22Rv1 (cell line): Measurements from ENCODE around the gene FBN2.
A peak's percentile ranks its signal among the peaks of the same experiment; 100 is the strongest.

Experiments
- H3K27ac ChIP-seq: fragments of 450-650 bp; 2 replicates; pipeline ENCODE4 v1.5.1; 2017
- ZFX ChIP-seq: fragments of 450-650 bp; IDR thresholded peaks from 2 replicates; pipeline ENCODE4 v1.6.1; 2017; ENCODE audit warnings: antibody characterized with exemption, borderline replicate concordance
- TF ChIP-seq, protein P1 (sequence below): fragments of 450-650 bp; IDR thresholded peaks from 2 replicates; pipeline ENCODE4 v1.5.1; 2017; ENCODE audit warnings: mild to moderate bottlenecking

Gene FBN2

DNA sequence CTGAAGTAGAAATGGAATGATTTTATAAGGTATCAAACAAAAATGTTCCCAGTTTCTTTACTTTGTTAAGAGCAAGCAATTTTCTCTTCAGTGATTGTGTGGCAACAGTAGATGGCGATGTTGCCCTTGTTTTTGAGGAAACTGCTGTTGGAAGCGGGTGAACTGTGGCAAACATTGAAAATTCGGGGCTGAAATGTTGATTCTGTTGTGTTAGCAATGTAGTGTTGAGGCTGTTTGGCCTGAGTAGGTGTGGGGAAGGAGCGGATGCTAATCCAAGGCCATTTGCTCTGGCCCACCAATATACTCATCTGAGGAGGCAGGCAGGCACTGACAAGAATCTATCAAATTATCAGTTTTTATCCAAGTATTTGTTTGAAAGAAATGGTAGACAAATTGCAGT, 324.7 kb downstream of the FBN2 start:
- no peak for TF ChIP-seq ZFX
- TF ChIP-seq, protein P1, sequence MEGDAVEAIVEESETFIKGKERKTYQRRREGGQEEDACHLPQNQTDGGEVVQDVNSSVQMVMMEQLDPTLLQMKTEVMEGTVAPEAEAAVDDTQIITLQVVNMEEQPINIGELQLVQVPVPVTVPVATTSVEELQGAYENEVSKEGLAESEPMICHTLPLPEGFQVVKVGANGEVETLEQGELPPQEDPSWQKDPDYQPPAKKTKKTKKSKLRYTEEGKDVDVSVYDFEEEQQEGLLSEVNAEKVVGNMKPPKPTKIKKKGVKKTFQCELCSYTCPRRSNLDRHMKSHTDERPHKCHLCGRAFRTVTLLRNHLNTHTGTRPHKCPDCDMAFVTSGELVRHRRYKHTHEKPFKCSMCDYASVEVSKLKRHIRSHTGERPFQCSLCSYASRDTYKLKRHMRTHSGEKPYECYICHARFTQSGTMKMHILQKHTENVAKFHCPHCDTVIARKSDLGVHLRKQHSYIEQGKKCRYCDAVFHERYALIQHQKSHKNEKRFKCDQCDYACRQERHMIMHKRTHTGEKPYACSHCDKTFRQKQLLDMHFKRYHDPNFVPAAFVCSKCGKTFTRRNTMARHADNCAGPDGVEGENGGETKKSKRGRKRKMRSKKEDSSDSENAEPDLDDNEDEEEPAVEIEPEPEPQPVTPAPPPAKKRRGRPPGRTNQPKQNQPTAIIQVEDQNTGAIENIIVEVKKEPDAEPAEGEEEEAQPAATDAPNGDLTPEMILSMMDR = peak; percentile 76
- H3K27ac ChIP-seq = no peak overlapping the region

DNA sequence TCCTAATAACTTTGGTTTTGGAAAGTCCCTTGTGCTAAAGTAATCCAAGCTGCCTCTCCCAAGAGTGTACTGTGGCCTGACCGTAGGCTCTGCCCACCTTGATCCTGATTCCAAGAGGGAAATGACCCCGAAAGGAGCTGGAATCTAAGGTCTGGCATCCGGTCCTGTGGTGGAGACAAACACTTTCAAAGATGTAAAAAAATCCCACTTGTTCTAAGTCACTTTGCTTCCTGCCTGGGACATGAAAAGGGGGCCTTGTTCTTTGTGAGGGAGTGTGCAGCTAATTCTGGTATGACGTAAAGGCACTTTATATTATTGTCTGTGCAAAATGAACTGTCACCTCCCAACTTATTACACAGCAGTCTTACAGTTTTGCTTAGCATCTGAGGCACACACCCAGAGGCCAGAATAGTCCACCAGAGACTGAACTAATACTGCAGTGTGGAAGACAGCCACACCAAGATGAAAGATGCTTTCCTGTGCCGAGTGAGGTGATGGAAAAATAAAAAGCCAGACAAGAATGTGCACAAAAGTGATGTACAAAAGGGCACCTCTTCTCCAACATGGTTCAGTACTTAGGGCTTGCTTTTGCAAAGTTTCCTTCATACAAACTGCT, 325.7 kb downstream of the FBN2 start:
- no peak for TF ChIP-seq ZFX
- TF ChIP-seq, protein P1 = no peak
- H3K27ac ChIP-seq = no peak overlapping the region

DNA sequence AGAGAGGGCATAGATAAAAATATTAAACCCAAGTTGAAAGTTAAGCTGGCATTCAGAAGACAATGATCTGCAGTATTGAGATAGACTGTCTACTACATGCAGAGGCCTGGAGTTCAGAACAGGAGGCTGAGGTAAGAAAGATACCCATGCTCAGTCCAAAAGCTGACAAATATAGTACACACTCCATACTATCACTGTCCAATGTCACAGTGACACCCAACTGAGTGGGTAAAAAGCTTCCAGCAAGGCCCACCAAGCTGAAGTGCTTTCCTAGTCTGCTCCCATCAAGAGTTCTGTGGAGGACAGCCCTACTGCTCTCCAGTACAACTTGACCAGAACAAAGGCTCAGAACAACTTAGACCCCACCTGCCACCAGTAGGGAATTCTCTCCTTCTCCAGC, 329.6 kb downstream of the FBN2 start:
- no peak for TF ChIP-seq ZFX
- TF ChIP-seq, protein P1 = no peak
- H3K27ac ChIP-seq = no peak overlapping the region
